WERI-Rb-1 (cell line): ENCODE data around the gene SH3TC1.

Source experiments
- DNase-seq: peaks from one replicate; pipeline ENCODE4 v3.0.0-alpha.2; 2020
- H3K27ac ChIP-seq: fragments of 250-450 bp; sonication (Bioruptor Pico); 2 replicates; pipeline ENCODE4 v1.5.1; 2020; ENCODE audit warnings: mild to moderate bottlenecking, moderate library complexity
- H3K27me3 ChIP-seq: fragments of 250-450 bp; sonication (Bioruptor Pico); 2 replicates; pipeline ENCODE4 v1.5.1; 2021; ENCODE audit warnings: mild to moderate bottlenecking, low read depth, moderate library complexity; ENCODE audit not compliant: insufficient read depth, severe bottlenecking
- H3K36me3 ChIP-seq: fragments of 250-450 bp; sonication (Bioruptor Pico); 2 replicates; pipeline ENCODE4 v1.5.1; 2020; ENCODE audit warnings: mild to moderate bottlenecking, moderate library complexity
- H3K4me3 ChIP-seq: 2 replicates; pipeline ENCODE4 v1.5.1; 2011; ENCODE audit warnings: low read depth, mild to moderate bottlenecking, control low read depth, low read length
- H3K9me3 ChIP-seq: fragments of 250-450 bp; sonication (Bioruptor Pico); 2 replicates; pipeline ENCODE4 v1.5.1; 2021; ENCODE audit warnings: mild to moderate bottlenecking, moderate library complexity; ENCODE audit not compliant: severe bottlenecking
- TF ChIP-seq, protein P1 (sequence below): IDR thresholded peaks from 2 replicates; pipeline ENCODE4 v1.5.1; 2011; ENCODE audit warnings: low read depth, mild to moderate bottlenecking, control low read depth, inconsistent platforms, low read length

Gene SH3TC1

DNA sequence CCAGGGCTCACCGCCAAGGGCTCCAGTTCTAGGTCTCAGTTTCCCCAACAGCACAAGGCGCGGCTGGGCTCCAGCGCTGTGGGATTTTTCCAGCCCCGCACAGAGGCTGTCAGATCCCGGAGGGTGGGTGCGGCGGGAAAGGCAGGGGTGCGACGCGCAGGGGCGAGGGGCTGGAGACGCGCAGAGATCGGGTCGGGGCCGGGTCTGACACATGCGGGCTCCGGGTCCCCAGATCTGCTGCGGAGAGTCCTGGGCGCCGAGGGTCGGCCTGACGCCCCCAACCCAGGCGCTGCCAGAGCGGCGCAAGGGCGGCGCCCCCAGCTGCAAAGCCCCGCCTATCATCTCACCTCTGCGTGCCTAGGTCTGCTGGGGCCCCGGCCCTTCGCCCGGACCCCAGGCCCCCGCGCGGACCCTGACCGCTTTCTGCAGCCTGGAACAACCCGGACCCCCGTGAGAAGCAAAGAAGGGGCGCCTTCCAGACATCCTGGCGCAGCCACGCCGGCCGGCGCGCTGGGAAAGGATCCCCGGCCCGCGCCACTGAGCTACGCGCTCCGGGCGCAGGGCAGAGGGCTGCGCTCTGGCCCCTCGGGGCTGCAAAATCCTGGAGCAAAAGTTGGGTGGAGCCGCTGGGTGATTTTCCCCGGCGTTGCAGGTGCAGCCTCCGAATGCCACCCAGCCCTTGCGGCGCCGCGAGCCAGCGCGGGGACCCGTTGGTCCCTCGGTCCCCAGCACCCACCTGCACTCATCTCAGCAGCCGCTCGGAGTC, 41.0 kb upstream of the SH3TC1 start:
- TF ChIP-seq, protein P1, sequence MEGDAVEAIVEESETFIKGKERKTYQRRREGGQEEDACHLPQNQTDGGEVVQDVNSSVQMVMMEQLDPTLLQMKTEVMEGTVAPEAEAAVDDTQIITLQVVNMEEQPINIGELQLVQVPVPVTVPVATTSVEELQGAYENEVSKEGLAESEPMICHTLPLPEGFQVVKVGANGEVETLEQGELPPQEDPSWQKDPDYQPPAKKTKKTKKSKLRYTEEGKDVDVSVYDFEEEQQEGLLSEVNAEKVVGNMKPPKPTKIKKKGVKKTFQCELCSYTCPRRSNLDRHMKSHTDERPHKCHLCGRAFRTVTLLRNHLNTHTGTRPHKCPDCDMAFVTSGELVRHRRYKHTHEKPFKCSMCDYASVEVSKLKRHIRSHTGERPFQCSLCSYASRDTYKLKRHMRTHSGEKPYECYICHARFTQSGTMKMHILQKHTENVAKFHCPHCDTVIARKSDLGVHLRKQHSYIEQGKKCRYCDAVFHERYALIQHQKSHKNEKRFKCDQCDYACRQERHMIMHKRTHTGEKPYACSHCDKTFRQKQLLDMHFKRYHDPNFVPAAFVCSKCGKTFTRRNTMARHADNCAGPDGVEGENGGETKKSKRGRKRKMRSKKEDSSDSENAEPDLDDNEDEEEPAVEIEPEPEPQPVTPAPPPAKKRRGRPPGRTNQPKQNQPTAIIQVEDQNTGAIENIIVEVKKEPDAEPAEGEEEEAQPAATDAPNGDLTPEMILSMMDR, result no peak
- no peak for DNase-seq
- H3K4me3 ChIP-seq, result peak overlapping the region; percentile 66
- no peaks in the 10 kb centered on the region for H3K9me3 ChIP-seq
- no peak overlapping the region for H3K27ac ChIP-seq
- H3K27me3 ChIP-seq, result peaks cover 12% of the 10 kb centered on the region
- H3K36me3 ChIP-seq, result no peaks in the 10 kb centered on the region

DNA sequence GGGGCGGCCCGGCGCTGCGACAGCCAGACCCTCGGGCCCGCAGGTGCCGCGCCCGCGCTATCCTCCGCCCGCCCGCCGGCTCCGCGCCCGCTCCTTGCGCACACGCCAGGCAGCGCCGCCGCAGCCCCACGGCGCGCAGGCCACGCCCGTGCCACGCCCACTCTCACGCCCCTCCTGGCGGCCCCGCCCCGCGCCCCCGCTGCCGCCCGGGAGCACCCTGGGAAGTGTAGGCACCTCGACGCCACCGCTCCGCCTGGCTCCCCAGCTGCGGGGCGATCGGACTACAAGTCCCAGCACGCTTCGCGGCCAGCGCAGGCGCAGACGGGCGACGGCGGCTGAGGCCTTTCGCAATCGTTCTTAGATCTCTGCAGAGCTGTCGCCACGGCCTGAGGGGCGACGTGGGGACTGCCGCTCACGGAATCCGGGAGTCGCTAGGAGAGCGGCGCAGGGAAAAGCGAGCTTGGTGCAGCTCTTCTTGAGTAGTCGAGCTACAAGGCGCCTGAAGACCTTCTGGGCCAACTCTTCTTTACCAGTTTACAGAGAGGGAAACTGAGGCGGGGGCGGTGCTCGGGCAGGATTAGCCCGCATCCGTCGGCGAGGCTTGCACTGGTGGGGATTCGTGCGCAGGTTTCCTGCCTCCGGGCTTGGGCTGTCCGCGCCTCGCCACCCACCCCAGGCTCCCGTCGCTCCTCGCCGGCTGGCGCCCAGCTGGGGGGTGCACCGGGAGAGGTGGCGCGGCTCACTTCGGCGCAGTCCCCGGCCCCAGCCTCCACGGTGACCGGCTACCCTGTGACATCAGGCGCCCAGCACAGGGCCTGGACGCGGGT, 40.2 kb upstream of the SH3TC1 start, which contains the start of gene ABLIM2:
Gene ABLIM2 (minus strand): TSS at position 104 of the 827 bp plus-strand sequence. CDS start 124 bp downstream, outside the sequence.
- H3K4me3 ChIP-seq, result peak within 1 kb of the TSS; percentile 86
- H3K9me3 ChIP-seq, result no peaks in the 10 kb centered on the region
- TF ChIP-seq, protein P1, result no peak
- DNase-seq, result peak; percentile 99
- peak within 1 kb of the TSS; percentile 18; the same call in 1 of the 2 replicates for H3K27ac ChIP-seq
- H3K36me3 ChIP-seq, result no peaks in the 10 kb centered on the region
- H3K27me3 ChIP-seq, result peaks cover 12% of the 10 kb centered on the region

DNA sequence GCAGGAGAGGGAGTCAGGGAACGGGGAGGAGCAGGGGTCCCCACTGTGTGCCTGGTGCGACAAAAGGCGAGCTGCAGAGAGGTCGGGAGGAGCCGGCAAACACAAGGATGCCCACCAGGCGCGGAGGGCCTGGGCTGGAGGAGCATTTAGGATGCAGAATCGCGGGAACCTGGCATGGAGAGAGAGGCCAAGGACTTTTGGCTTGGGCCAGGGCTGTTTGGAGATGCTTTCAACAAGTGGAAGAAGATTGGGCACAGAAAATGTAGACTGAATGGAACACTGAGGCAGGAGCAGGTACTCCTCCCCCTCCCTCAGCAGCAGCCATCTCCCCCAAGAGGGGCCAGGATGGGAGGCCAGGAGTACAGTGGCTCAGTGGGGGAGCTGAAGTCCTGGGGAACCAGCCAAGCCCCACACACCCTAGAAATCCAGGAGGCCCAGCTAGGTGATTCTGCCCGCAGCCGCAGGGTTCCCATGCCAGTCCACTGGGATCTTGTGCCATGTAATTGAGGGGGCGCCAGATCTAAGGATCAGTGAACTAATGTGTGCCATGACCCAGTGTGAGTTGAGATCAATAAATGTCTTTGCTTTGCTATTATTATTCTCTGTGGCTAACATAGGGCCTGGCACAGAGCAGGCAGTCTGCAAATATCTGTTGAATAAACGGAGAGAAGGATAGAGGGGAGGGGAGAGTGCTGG, 39.4 kb upstream of the SH3TC1 start:
- Histone ChIP-seq H3K27me3 (peaks cover 12% of the 10 kb centered on the region), H3K9me3 (no peaks in the 10 kb centered on the region), H3K27ac (no peak overlapping the region), H3K4me3 (peak overlapping the region; percentile 86), H3K36me3 (no peaks in the 10 kb centered on the region)
- TF ChIP-seq, protein P1, result no peak
- DNase-seq, result no peak

DNA sequence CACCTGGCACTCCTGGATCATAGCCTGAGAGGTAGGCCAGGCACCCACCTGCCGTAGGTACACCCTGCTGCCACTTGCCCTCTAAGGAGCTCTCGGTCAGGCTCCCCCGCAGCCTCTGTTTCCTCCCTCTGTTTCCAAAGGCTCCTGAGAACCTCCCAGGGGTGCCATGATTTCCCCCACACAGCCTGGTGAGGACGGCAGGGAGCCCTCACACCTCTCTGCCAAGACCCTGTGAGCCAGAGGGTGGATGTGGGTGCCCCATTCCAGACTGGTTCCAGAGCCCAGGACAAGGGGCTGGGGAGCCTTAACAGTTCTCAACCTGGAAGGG, 38.9 kb upstream of the SH3TC1 start:
- no peaks in the 10 kb centered on the region for H3K36me3 ChIP-seq
- DNase-seq, result no peak
- no peaks in the 10 kb centered on the region for H3K9me3 ChIP-seq
- H3K27ac ChIP-seq, result no peak overlapping the region
- peaks cover 12% of the 10 kb centered on the region for H3K27me3 ChIP-seq
- TF ChIP-seq, protein P1, result no peak
- H3K4me3 ChIP-seq, result no peak overlapping the region

DNA sequence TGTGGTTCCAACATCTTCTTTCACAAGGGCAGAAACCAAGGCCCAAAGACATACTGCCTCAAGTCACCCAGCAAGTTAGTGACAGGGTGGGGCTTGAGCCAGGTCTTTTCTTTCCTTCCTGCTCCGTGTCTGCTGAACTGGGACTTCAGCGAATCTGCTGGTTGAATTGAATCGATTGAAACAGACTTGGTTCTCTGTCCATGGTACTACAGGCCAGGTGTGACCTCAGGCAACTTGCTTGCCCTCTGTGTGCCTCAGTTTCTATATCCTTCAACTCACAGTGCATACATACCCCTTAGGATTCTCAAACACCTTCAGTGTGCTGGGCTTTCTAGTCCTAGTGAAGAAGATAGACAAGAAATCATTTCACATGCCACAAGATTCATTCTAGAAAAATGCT, 38.5 kb upstream of the SH3TC1 start:
- Histone ChIP-seq H3K9me3 (no peaks in the 10 kb centered on the region), H3K27me3 (peaks cover 12% of the 10 kb centered on the region), H3K27ac (no peak overlapping the region), H3K36me3 (no peaks in the 10 kb centered on the region), H3K4me3 (no peak overlapping the region)
- TF ChIP-seq, protein P1, result no peak
- DNase-seq, result no peak
